HEK293T (cell line): ENCODE measurements around the gene SH3GL3.

Experiments
- CTCF ChIA-PET: fragments of 350-600 bp; formaldehyde crosslinking; extraction: SDS; loops from one replicate; lab custom pipeline; 2021; ENCODE audit warnings: antibody characterized with exemption, inconsistent platforms; lab: Yijun Ruan, JAX
- POLR2A ChIA-PET: fragments of 350-600 bp; formaldehyde crosslinking; extraction: SDS; loops from one replicate; lab custom pipeline; 2020; ENCODE audit warnings: antibody characterized with exemption, inconsistent platforms; lab: Yijun Ruan, JAX
- DNase-seq: peaks from one replicate; pipeline ENCODE4 v3.0.0; 2012; ENCODE audit warnings: mixed read lengths; ENCODE audit errors: extremely low spot score
- ARNT ChIP-seq: fragments of 450-650 bp; IDR thresholded peaks from 2 replicates; pipeline ENCODE4 v1.6.1; 2017; ENCODE audit warnings: mild to moderate bottlenecking
- BHLHE40 ChIP-seq: fragments of 450-650 bp; IDR thresholded peaks from 2 replicates; pipeline ENCODE4 v1.6.1; 2016; ENCODE audit warnings: mild to moderate bottlenecking, moderate library complexity, borderline replicate concordance
- CTBP1 ChIP-seq: fragments of 450-650 bp; IDR thresholded peaks from 2 replicates; pipeline ENCODE4 v1.6.1; 2016; ENCODE audit warnings: borderline replicate concordance
- ELF4 ChIP-seq: fragments of 450-650 bp; IDR thresholded peaks from 2 replicates; pipeline ENCODE4 v1.6.1; 2017; ENCODE audit warnings: antibody characterized with exemption
- FOXA1 ChIP-seq: fragments of 450-650 bp; IDR thresholded peaks from 2 replicates; pipeline ENCODE4 v1.6.1; 2016; ENCODE audit warnings: mild to moderate bottlenecking
- FOXK2 ChIP-seq: fragments of 450-650 bp; IDR thresholded peaks from 2 replicates; pipeline ENCODE4 v1.6.1; 2016; ENCODE audit warnings: mild to moderate bottlenecking
- FOXM1 ChIP-seq: fragments of 450-650 bp; IDR thresholded peaks from 2 replicates; pipeline ENCODE4 v1.6.1; 2017; ENCODE audit warnings: mild to moderate bottlenecking, borderline replicate concordance
- HDGF ChIP-seq: fragments of 450-650 bp; IDR thresholded peaks from 2 replicates; pipeline ENCODE4 v1.6.1; 2017; ENCODE audit warnings: antibody characterized with exemption, borderline replicate concordance
- L3MBTL2 ChIP-seq: fragments of 450-650 bp; conservative IDR thresholded peaks from 2 replicates; pipeline ENCODE4 v1.6.1; 2016; ENCODE audit warnings: mild to moderate bottlenecking
- LEF1 ChIP-seq: fragments of 450-650 bp; IDR thresholded peaks from 2 replicates; pipeline ENCODE4 v1.6.1; 2017; ENCODE audit warnings: mild to moderate bottlenecking, borderline replicate concordance
- NFRKB ChIP-seq: fragments of 450-650 bp; IDR thresholded peaks from 2 replicates; pipeline ENCODE4 v1.6.1; 2016; ENCODE audit warnings: mild to moderate bottlenecking, moderate library complexity
- SP1 ChIP-seq: fragments of 450-650 bp; IDR thresholded peaks from 2 replicates; pipeline ENCODE4 v1.6.1; 2017
- SUZ12 ChIP-seq: fragments of 450-650 bp; IDR thresholded peaks from 2 replicates; pipeline ENCODE4 v1.6.1; 2016; ENCODE audit warnings: mild to moderate bottlenecking
- TARDBP ChIP-seq: fragments of 450-650 bp; IDR thresholded peaks from 2 replicates; pipeline ENCODE4 v1.6.1; 2016
- ZNF384 ChIP-seq: fragments of 450-650 bp; IDR thresholded peaks from 2 replicates; pipeline ENCODE4 v1.6.1; 2016
- TF ChIP-seq, protein P1 (sequence below): fragments of 450-650 bp; IDR thresholded peaks from 2 replicates; pipeline ENCODE4 v1.6.1; 2016

SH3GL3 gene

GRCh38 chr15:83435202-83435601 lies 11.9 kb upstream of the SH3GL3 start:
- no peak for DNase-seq
- ChIA-PET POLR2A (interaction anchor here (1.9 kb wide), 1 partner anchor 11 kb away, joined by 8 read pairs; the partner anchor contains the start of gene SH3GL3), CTCF (interaction anchor here (0.5 to 7.2 kb wide), 6 partner anchors 11 to 190 kb away, joined by 3 to 89 read pairs (median 10); partner anchors contain the start of gene SH3GL3)
- TF ChIP-seq FOXK2 (no peak), ZNF384 (no peak), NFRKB (no peak), FOXM1 (no peak), SUZ12 (no peak), ELF4 (no peak), CTBP1 (no peak), TARDBP (no peak), SP1 (no peak)

DNA sequence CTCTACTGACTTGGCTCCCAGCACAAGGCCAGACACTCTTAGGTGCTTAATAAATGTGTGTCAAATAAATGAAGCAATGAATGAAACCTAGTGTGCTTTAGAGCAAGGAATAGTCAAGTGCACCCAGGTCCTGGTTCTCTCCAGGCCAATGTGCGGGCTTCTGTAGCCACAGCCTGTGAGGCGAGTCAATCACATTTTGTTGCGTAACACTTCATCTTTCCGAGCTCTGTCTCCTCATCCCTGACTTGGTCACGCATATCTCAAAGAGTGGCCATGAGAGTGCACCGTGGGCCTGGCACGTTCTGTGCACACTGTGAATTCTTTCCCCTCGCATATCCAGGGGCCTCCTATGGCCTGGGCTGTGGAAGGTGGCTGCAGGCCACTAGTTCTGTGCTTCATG lies 11.4 kb upstream of the SH3GL3 start:
- CTCF ChIA-PET = interaction anchor here (0.5 to 7.2 kb wide), 8 partner anchors 9 to 191 kb away, joined by 3 to 89 read pairs (median 6); partner anchors contain the start of gene SH3GL3
- no peak for DNase-seq
- TF ChIP-seq SP1 (no peak), FOXA1 (no peak), ZNF384 (no peak), FOXK2 (no peak), L3MBTL2 (no peak), NFRKB (no peak), ARNT (no peak), CTBP1 (no peak), TARDBP (no peak), SUZ12 (no peak), BHLHE40 (no peak), ELF4 (no peak)
- TF ChIP-seq, protein P1, sequence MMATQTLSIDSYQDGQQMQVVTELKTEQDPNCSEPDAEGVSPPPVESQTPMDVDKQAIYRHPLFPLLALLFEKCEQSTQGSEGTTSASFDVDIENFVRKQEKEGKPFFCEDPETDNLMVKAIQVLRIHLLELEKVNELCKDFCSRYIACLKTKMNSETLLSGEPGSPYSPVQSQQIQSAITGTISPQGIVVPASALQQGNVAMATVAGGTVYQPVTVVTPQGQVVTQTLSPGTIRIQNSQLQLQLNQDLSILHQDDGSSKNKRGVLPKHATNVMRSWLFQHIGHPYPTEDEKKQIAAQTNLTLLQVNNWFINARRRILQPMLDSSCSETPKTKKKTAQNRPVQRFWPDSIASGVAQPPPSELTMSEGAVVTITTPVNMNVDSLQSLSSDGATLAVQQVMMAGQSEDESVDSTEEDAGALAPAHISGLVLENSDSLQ = no peak
- POLR2A ChIA-PET = interaction anchor here (1.9 kb wide), 1 partner anchor 11 kb away, joined by 8 read pairs; the partner anchor contains the start of gene SH3GL3

DNA sequence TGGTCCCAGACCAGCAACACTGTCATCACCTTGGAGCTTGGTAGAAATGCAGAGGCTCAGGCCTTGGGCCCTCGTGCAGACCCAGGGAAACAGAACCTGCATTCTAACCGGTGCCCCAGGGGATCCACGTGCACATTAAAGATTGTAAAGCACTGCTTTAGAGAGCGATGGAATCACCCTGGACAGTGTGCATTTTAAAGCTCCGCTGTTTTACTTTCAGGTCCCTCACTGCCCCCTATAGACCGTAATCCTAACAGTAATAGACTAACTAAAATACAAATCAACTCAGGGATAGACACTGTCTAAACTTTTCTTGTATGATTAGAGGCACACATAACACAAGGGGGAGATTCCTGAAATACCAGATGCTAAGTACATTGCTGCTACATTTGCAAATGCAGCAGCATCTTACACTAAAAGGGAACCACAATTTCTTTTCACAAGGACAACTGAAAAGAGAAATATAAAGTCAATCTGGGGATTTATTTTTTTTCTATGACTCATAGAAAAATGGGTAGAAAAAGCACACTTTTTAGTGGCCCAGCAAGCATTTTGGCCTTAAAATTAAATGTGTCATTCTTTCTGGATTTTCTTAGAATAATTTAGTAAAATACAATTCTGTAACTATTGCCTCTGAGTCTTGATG lies 10.5 kb upstream of the SH3GL3 start:
- ChIA-PET POLR2A (interaction anchor here (1.0 to 1.9 kb wide), 2 partner anchors 10 to 188 kb away, joined by 4 to 8 read pairs; partner anchors contain the start of gene SH3GL3), CTCF (interaction anchor here (0.6 to 7.2 kb wide), 12 partner anchors 8 to 369 kb away, joined by 3 to 89 read pairs (median 4); partner anchors contain the start of gene SH3GL3)
- TF ChIP-seq FOXK2 (no peak), CTBP1 (no peak), SP1 (no peak), HDGF (no peak)
- TF ChIP-seq, protein P1 = no peak
- peak; percentile 63 for DNase-seq

- CTCF ChIA-PET = interaction anchor here (0.6 to 1.3 kb wide), 2 partner anchors 25 to 122 kb away, joined by 3 to 4 read pairs; no protein-coding TSS in a partner anchor
- no peak for DNase-seq
- TF ChIP-seq, protein P1 = no peak
- TF ChIP-seq NFRKB (no peak), ZNF384 (no peak), SUZ12 (no peak), L3MBTL2 (no peak), LEF1 (no peak), BHLHE40 (no peak), FOXK2 (no peak), ARNT (no peak), SP1 (no peak), ELF4 (no peak)
- POLR2A ChIA-PET = interaction anchor here (0.6 kb wide), 1 partner anchor 117 kb away, joined by 6 read pairs; no protein-coding TSS in a partner anchor
Observed at GRCh38 chr15:83443076-83443847, 3.9 kb upstream of the SH3GL3 start.

DNA sequence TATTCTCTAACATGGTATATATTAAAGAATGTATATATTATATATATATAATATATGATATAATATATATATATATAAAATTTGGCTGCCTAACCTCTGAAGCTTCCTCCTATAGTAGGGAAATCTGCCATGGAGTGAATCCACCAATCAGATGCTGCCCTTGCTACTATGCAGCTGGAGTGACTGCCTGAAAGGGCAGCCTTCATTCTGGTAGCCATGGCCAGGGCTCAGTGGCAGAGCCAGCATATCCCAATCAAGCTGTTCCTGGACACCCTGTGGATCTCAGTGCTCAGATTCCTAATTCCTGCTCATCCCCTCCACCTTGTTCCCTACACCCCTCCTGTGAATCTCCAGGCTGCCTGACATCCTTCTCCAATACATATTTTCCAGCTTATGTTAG lies 2.2 kb upstream of the SH3GL3 start:
- POLR2A ChIA-PET = no interaction called here
- CTCF ChIA-PET = interaction anchor here (0.9 to 3.2 kb wide), 3 partner anchors 9 to 120 kb away, joined by 3 to 10 read pairs (median 4); no protein-coding TSS in a partner anchor
- no peak for DNase-seq

DNA sequence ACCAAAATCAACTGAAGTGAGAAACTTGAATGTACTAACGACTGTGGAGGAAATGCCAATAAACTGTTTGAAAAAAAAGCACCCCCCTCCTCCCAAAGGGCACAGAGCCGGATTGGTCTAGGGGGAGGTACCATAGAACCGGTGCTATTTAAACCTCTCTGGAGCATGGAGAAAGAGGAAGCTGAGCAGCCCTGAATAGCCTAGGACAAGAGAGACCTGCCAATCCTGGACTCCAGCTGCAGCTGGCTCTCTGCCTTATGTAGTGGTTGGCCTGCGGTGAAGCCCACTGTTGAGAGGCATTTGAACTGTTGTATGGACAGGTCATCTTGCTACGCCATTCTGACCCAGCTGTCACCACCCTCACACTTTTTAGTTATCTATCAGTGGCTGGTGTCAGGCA lies 1.5 kb upstream of the SH3GL3 start:
- ChIA-PET POLR2A (interaction anchor here (1.6 kb wide), 1 partner anchor 10 kb away, joined by 8 read pairs; no protein-coding TSS in a partner anchor), CTCF (interaction anchor here (1.9 to 3.2 kb wide), 3 partner anchors 113 to 121 kb away, joined by 10 to 13 read pairs (median 12); no protein-coding TSS in a partner anchor)
- no peak for DNase-seq
- no peak for TF ChIP-seq BHLHE40

More for the DNA sequence above, 2.2 kb upstream of the SH3GL3 start:
- TF ChIP-seq SP1 (no peak), FOXA1 (no peak), HDGF (no peak)
